Neural cell (in vitro differentiated cells): ENCODE data around the gene PERCC1.

Experiments
- CTCF ChIP-seq: fragments of 450-650 bp; IDR thresholded peaks from 2 replicates; pipeline ENCODE4 v1.5.1; 2014; ENCODE audit warnings: antibody characterized with exemption, mild to moderate bottlenecking, moderate library complexity; ENCODE audit not compliant: poor library complexity, severe bottlenecking
- EZH2 ChIP-seq: fragments of 200-600, 300-800 bp; shearing (Covaris generic), sonication (generic); IDR thresholded peaks from 2 replicates; pipeline ENCODE4 v1.6.1; 2014; ENCODE audit warnings: antibody characterized with exemption, low read length, borderline replicate concordance, mild to moderate bottlenecking; ENCODE audit not compliant: insufficient read depth, poor library complexity, severe bottlenecking
- MXI1 ChIP-seq: fragments of 450-650 bp; conservative IDR thresholded peaks from 2 replicates; pipeline ENCODE4 v1.6.1; 2014; ENCODE audit warnings: antibody characterized with exemption, mild to moderate bottlenecking; ENCODE audit not compliant: poor library complexity, severe bottlenecking
- POLR2AphosphoS5 ChIP-seq: IDR thresholded peaks from 2 replicates; pipeline ENCODE4 v1.6.1; 2012
- REST ChIP-seq: IDR thresholded peaks from 2 replicates; pipeline ENCODE4 v1.6.1; 2012; ENCODE audit warnings: borderline replicate concordance
- SMC3 ChIP-seq: fragments of 450-650 bp; conservative IDR thresholded peaks from 2 replicates; pipeline ENCODE4 v1.6.1; 2014; ENCODE audit warnings: antibody characterized with exemption, mild to moderate bottlenecking, moderate library complexity; ENCODE audit not compliant: poor library complexity

- no peak for TF ChIP-seq CTCF
- TF ChIP-seq POLR2AphosphoS5 = no peak
- TF ChIP-seq REST = no peak
- TF ChIP-seq MXI1 = no peak
- no peak for TF ChIP-seq SMC3
- TF ChIP-seq EZH2 = no peak
Observed at GRCh38 chr16:1443403-1443973, 12.6 kb downstream of the PERCC1 start.
